Measurements from ENCODE around the gene ORAI3. TPM values are rescaled to one million over a fixed set of nuclear protein-coding genes. Genes with fewer than 3 reads are reported as not detected.

The ORAI3 gene
- total and polyA plus RNA-seq, 2 of the 13 experiments (the other 11 are each of a cell fraction or from before 2014, with no cell fraction given): 11.4 to 32.0 TPM

- TF ChIP-seq ZBED4 (CRISPR knock-in tag; IDR thresholded peaks at IDR 0.05; ENCODE audit: borderline replicate concordance) (no peak), AKAP8 (CRISPR knock-in tag; IDR thresholded peaks at IDR 0.05) (0 out of 2 replicates have a peak, but pooled peaks have one; percentile 17), GLI4 (CRISPR knock-in tag; IDR thresholded peaks at IDR 0.05; ENCODE audit: borderline replicate concordance) (no peak), KAT7 (CRISPR knock-in tag; IDR thresholded peaks at IDR 0.05; ENCODE audit: borderline replicate concordance) (0 out of 2 replicates have a peak, but pooled peaks have one; percentile 3), PLSCR1 (CRISPR knock-in tag; IDR thresholded peaks at IDR 0.05; ENCODE audit: borderline replicate concordance) (no peak), BCLAF1 (IDR thresholded peaks at IDR 0.05) (no peak), NFATC3 (CRISPR knock-in tag; IDR thresholded peaks at IDR 0.05) (no peak), SOX6 (IDR thresholded peaks at IDR 0.05) (no peak), SOX6 (CRISPR knock-in tag; IDR thresholded peaks at IDR 0.05) (no peak), MLLT10 (CRISPR knock-in tag; IDR thresholded peaks at IDR 0.05) (no peak), SALL2 (CRISPR knock-in tag; IDR thresholded peaks at IDR 0.05) (no peak), GZF1 (CRISPR knock-in tag; IDR thresholded peaks at IDR 0.05) (no peak), ZNF629 (CRISPR knock-in tag; conservative IDR thresholded peaks at IDR 0.05) (peak; percentile 89), KLF12 (CRISPR knock-in tag; IDR thresholded peaks at IDR 0.05; ENCODE audit: borderline replicate concordance) (no peak), ZNF772 (CRISPR knock-in tag; IDR thresholded peaks at IDR 0.05) (0 out of 2 replicates have a peak, but pooled peaks have one; percentile 6)
These were observed 6.5 kb upstream of the ORAI3 start (continued) for GRCh38 chr16:30942426-30942806.
